K562 (cell line): ENCODE data around the gene PODXL2. TPM values are rescaled to one million over a fixed set of nuclear protein-coding genes. Genes with fewer than 3 reads are reported as not detected.

Experiments
- BACH1 ChIP-seq: fragments of 200-800 bp; sonication (Bioruptor generic); IDR thresholded peaks from 2 replicates; pipeline ENCODE4 v1.6.1; 2016; ENCODE audit warnings: missing genetic modification characterization, missing compliant biosample characterization
- CBX2 ChIP-seq: fragments of 200-600 bp; sonication (generic); IDR thresholded peaks from one replicate; pipeline ENCODE4 v1.6.1; 2012; ENCODE audit warnings: mild to moderate bottlenecking, low read length, inconsistent platforms; ENCODE audit not compliant: insufficient read depth, poor library complexity, severe bottlenecking
- POLR2G ChIP-seq: fragments of 200-400 bp; formaldehyde crosslinking; IDR thresholded peaks from 2 replicates; pipeline ENCODE4 v1.6.1; 2017; ENCODE audit warnings: low read depth, mild to moderate bottlenecking, antibody characterized with exemption, low read length, moderate library complexity
- ZNF76 ChIP-seq: fragments of 250-450 bp; sonication (Bioruptor Pico); IDR thresholded peaks from 2 replicates; pipeline ENCODE4 v1.4.0; 2020; ENCODE audit warnings: mild to moderate bottlenecking, moderate library complexity, borderline replicate concordance
- polyA plus RNA-seq, 8 experiments: library from polyadenylated mRNA; depleted of rRNA in 4 of 8; stranded (reverse) in 5 of 8; unstranded in 3 of 8; fragments of >200 nt; fragmentation: Nextera tagmentation in 2 of 8; fragmentation: Illumina TruSeq in 1 of 8; extraction: Ambion mirVana in 2 of 8; extraction: Trizol in 1 of 8; gene quantifications; 2 replicates each; pipeline versions ENCODE4 v1.2.1 to v1.2.3, GENCODE V29; 2011 to 2014; ENCODE audit warnings: inconsistent platforms in 1 of 8, missing spikeins in 1 of 8
- total RNA-seq, 7 experiments: library from RNA; depleted of rRNA in 6 of 7; stranded (reverse); fragments of >200 nt in 6 of 7; fragmentation: Illumina TruSeq in 2 of 7; extraction: Trizol in 2 of 7; gene quantifications; 2 replicates each; pipeline versions ENCODE4 v1.2.1 to v1.2.3, GENCODE V29; 2011 to 2021; ENCODE audit warnings: low replicate concordance in 1 of 7
- TF ChIP-seq, protein P1 (sequence below): fragments of 250-450 bp; sonication (Bioruptor Pico); IDR thresholded peaks from 2 replicates; pipeline ENCODE4 v1.5.0; 2021; ENCODE audit warnings: mild to moderate bottlenecking, borderline replicate concordance
- TF ChIP-seq, protein P2 (sequence below): fragments of 450-650 bp; IDR thresholded peaks from 2 replicates; pipeline ENCODE4 v1.6.1; 2016; ENCODE audit warnings: low read depth, mild to moderate bottlenecking, moderate library complexity
- TF ChIP-seq, protein P3 (sequence below): fragments of 450-650 bp; IDR thresholded peaks from 2 replicates; pipeline ENCODE4 v1.6.1; 2016

Gene PODXL2
- total and polyA plus RNA-seq, 9 of the 15 experiments (the other 6 are each of a cell fraction or from before 2014, with no cell fraction given), result 0.03 to 52.5 (median 21.9) TPM

DNA sequence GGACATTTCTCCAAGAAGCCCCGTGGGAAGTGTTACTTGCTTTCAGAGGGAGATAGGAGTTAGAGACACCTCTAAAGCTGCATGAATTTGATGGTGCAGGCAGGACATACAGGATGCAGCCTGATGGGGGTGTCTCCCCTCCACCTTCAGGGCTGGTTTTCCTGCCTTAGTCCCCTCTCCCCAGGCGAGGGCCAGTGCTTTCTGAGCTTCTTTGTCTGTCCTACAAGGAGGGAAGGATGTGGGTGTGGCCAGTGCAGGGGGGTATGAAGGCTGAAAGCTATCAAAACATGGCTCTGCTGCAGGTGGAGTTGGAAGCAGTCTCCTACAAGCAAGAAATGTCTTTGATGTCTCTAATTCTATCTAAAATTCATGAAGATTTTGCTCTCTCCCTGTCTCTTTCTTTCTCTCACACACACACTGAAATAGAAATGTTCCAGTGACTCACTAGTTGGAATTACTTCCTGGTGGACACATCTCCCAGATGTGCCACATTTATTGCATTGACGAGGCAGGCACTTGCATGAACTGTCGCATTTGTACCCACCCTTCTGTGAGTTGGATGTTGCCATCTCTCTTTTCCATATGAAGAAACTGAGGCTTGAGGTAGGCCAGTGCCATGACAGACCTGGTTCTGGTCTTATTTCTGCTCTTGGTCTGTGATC, 13.9 kb upstream of the PODXL2 start (continued):
- TF ChIP-seq, protein P1, sequence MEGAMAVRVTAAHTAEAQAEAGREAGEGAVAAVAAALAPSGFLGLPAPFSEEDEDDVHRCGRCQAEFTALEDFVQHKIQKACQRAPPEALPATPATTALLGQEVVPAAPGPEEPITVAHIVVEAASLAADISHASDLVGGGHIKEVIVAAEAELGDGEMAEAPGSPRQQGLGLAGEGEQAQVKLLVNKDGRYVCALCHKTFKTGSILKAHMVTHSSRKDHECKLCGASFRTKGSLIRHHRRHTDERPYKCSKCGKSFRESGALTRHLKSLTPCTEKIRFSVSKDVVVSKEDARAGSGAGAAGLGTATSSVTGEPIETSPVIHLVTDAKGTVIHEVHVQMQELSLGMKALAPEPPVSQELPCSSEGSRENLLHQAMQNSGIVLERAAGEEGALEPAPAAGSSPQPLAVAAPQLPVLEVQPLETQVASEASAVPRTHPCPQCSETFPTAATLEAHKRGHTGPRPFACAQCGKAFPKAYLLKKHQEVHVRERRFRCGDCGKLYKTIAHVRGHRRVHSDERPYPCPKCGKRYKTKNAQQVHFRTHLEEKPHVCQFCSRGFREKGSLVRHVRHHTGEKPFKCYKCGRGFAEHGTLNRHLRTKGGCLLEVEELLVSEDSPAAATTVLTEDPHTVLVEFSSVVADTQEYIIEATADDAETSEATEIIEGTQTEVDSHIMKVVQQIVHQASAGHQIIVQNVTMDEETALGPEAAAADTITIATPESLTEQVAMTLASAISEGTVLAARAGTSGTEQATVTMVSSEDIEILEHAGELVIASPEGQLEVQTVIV (CRISPR knock-in tag), result no peak
- no peak for TF ChIP-seq CBX2
- no peak for TF ChIP-seq ZNF76 (CRISPR knock-in tag)
- TF ChIP-seq POLR2G, result no peak
- TF ChIP-seq BACH1 (tag), result no peak
- TF ChIP-seq, protein P2, sequence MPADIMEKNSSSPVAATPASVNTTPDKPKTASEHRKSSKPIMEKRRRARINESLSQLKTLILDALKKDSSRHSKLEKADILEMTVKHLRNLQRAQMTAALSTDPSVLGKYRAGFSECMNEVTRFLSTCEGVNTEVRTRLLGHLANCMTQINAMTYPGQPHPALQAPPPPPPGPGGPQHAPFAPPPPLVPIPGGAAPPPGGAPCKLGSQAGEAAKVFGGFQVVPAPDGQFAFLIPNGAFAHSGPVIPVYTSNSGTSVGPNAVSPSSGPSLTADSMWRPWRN, result no peak
- TF ChIP-seq, protein P3, sequence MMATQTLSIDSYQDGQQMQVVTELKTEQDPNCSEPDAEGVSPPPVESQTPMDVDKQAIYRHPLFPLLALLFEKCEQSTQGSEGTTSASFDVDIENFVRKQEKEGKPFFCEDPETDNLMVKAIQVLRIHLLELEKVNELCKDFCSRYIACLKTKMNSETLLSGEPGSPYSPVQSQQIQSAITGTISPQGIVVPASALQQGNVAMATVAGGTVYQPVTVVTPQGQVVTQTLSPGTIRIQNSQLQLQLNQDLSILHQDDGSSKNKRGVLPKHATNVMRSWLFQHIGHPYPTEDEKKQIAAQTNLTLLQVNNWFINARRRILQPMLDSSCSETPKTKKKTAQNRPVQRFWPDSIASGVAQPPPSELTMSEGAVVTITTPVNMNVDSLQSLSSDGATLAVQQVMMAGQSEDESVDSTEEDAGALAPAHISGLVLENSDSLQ, result no peak
